RWPE2 (cell line): ENCODE data around the gene PPP1CC.

Experiments
- ATAC-seq: fragments of 200-7000 bp; cut with Tn5 transposase; 3 replicates; pipeline ENCODE4 v1.9.1; 2021; ENCODE audit warnings: low read depth
- DNase-seq: peaks from one replicate; pipeline ENCODE4 v3.0.0-alpha.2; 2020; ENCODE audit warnings: low spot score
- H3K27ac ChIP-seq: fragments of 450-650 bp; 2 replicates; pipeline ENCODE4 v1.5.1; 2017; ENCODE audit warnings: mild to moderate bottlenecking; ENCODE audit not compliant: poor library complexity, severe bottlenecking
- H3K27me3 ChIP-seq: fragments of 250-450 bp; sonication (Bioruptor Pico); 2 replicates; pipeline ENCODE4 v1.5.1; 2021; ENCODE audit warnings: mild to moderate bottlenecking, moderate library complexity; ENCODE audit not compliant: insufficient read depth, poor library complexity, severe bottlenecking
- H3K36me3 ChIP-seq: fragments of 250-450 bp; sonication (Bioruptor Pico); 2 replicates; pipeline ENCODE4 v1.5.1; 2020; ENCODE audit warnings: low read depth, mild to moderate bottlenecking, moderate library complexity
- H3K4me1 ChIP-seq: fragments of 250-450 bp; sonication (Bioruptor Pico); 2 replicates; pipeline ENCODE4 v1.5.1; 2021; ENCODE audit warnings: mild to moderate bottlenecking, moderate library complexity; ENCODE audit not compliant: insufficient read depth, poor library complexity, severe bottlenecking
- H3K4me3 ChIP-seq: fragments of 250-450 bp; sonication (Bioruptor Pico); 2 replicates; pipeline ENCODE4 v1.5.1; 2021; ENCODE audit warnings: mild to moderate bottlenecking, moderate library complexity; ENCODE audit not compliant: severe bottlenecking
- H3K9me3 ChIP-seq: fragments of 250-450 bp; sonication (Bioruptor Pico); 2 replicates; pipeline ENCODE4 v1.5.1; 2021; ENCODE audit warnings: mild to moderate bottlenecking, moderate library complexity; ENCODE audit not compliant: severe bottlenecking
- TF ChIP-seq, protein P1 (sequence below): fragments of 450-650 bp; IDR thresholded peaks from one replicate; pipeline ENCODE4 v1.5.1; 2017; ENCODE audit warnings: mild to moderate bottlenecking, moderate library complexity; ENCODE audit not compliant: poor library complexity, severe bottlenecking

PPP1CC gene

DNA sequence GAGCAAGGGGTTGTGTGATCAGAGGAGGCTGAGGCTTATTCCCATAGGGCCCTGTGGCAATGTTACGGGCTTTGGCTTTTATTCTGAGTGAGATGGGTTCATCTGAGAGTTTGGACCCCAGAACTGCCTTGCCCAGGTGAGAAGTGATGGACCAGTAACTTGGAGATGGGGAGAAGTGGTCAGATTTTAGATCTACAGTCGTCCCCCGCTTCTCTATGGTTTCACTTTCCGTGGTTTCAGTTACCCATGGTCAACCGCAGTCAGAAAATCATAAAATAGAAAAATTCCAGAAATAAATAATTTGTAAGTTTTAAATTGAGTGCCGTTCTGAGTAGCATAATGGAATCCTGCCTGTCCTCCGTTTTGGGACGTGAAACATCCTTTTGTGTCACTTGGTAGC, 40.2 kb upstream of the PPP1CC start:
- ATAC-seq (no peak), DNase-seq (no peak)
- Histone ChIP-seq H3K27me3 (no peaks in the 10 kb centered on the region), H3K4me1 (no peaks in the 10 kb centered on the region), H3K36me3 (no peaks in the 10 kb centered on the region), H3K4me3 (no peak overlapping the region), H3K9me3 (no peaks in the 10 kb centered on the region), H3K27ac (no peak overlapping the region)
- TF ChIP-seq, protein P1, sequence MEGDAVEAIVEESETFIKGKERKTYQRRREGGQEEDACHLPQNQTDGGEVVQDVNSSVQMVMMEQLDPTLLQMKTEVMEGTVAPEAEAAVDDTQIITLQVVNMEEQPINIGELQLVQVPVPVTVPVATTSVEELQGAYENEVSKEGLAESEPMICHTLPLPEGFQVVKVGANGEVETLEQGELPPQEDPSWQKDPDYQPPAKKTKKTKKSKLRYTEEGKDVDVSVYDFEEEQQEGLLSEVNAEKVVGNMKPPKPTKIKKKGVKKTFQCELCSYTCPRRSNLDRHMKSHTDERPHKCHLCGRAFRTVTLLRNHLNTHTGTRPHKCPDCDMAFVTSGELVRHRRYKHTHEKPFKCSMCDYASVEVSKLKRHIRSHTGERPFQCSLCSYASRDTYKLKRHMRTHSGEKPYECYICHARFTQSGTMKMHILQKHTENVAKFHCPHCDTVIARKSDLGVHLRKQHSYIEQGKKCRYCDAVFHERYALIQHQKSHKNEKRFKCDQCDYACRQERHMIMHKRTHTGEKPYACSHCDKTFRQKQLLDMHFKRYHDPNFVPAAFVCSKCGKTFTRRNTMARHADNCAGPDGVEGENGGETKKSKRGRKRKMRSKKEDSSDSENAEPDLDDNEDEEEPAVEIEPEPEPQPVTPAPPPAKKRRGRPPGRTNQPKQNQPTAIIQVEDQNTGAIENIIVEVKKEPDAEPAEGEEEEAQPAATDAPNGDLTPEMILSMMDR, result no peak

DNA sequence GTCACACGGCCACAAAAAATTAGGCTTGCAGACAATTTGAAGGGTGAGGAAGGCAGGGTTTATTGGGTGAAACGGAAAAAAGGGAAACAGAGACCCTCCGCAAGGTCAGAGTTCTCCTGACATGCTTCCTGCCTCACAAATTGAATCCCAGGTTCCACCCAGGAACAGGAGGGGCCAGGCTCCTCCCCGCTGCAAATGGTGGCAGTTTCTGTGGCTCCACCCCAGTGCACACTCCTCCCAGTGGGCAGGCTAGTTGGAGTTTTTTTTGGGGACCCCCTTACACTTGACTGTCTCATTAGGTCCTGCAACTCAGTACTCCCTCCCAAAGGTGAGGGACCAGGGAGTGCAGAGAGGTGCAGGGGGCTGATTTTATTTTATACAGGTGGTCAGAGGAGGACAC, 39.4 kb upstream of the PPP1CC start:
- Histone ChIP-seq H3K27me3 (no peaks in the 10 kb centered on the region), H3K27ac (no peak overlapping the region), H3K36me3 (no peaks in the 10 kb centered on the region), H3K4me1 (no peaks in the 10 kb centered on the region), H3K9me3 (no peaks in the 10 kb centered on the region), H3K4me3 (no peak overlapping the region)
- TF ChIP-seq, protein P1, result no peak
- DNase-seq (no peak), ATAC-seq (no peak)

DNA sequence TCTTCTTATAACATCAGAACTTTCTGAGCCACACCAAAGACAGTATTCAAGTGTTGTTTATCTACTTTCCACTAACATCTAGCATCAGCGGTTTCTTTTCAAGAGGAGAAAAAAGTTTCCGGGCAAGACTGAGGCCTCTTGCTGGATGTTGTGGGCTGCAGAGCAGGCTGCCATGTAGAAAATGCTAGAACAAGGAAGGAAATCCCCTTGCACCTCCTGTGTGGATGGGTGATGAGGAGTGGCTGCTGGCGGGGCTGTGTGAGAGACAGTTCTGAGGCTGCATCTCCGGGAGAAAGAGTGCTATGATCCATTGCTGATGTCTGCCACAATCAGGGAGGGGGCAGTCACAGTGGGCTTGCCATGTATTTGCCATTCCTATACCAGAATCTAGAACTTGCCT, 37.8 kb upstream of the PPP1CC start:
- Histone ChIP-seq H3K4me3 (no peak overlapping the region), H3K4me1 (no peaks in the 10 kb centered on the region), H3K36me3 (no peaks in the 10 kb centered on the region), H3K27ac (no peak overlapping the region), H3K9me3 (no peaks in the 10 kb centered on the region), H3K27me3 (no peaks in the 10 kb centered on the region)
- TF ChIP-seq, protein P1, result no peak
- DNase-seq, result no peak
- no peak for ATAC-seq

DNA sequence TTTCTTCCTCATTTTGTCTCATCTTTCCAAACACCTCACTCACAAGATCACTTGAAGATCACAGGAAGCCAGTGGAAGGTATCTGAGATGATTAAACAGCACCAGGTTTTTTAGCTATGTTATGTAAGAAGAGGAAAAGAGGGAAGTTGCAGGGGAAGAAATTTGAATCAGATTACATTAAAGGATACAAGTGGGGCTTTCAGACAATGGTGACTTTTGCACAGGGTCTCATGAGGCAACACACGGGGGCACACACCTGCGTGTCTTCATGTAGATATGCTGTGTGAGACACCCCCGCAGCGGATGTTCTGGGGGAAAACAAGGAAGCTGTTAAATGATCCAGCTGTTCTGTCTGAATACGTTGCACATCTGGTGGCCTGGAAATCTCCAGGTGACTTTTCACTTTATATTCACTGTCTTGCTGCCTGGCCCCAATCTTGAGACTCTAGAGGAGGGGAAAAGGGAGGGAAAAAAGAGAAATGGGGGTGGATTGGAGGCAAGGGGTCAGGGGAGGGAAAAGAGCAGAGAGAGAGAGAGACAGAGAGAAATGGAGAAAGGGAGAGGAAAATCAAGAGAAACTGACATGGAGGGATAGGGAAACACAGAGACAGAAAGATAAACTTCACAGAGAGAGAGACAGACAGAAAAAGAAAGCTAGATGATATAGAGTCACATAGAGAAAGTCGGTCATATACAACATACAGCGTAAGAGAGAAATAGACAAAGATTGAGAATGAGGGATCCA, 36.3 kb upstream of the PPP1CC start:
- TF ChIP-seq, protein P1, result no peak
- Histone ChIP-seq H3K4me3 (no peak overlapping the region), H3K36me3 (no peaks in the 10 kb centered on the region), H3K9me3 (no peaks in the 10 kb centered on the region), H3K27me3 (no peaks in the 10 kb centered on the region), H3K27ac (no peak overlapping the region), H3K4me1 (no peaks in the 10 kb centered on the region)
- DNase-seq (no peak), ATAC-seq (no peak)

DNA sequence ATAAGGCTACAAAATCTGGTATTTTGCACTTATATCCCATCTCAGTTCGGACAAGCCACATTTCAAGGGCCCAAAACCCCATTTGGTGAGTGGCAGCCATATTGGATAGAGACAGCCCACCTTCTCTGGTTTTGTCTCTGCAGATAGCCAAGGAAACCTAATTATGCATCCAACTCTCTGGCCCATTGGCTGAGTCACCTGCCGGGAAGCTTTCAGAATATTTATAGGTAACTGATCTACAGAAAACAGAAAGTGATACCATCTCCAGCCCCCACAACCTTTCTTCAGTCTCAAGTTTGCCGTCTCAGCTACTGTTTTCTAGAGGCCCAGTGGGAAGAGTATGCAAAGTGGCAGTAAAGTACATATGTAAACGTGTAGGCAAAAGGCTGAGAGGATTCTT, 33.7 kb upstream of the PPP1CC start:
- TF ChIP-seq, protein P1, result no peak
- Histone ChIP-seq H3K27ac (no peak overlapping the region), H3K4me3 (no peak overlapping the region), H3K36me3 (no peaks in the 10 kb centered on the region), H3K27me3 (no peaks in the 10 kb centered on the region), H3K9me3 (no peaks in the 10 kb centered on the region), H3K4me1 (no peaks in the 10 kb centered on the region)
- ATAC-seq, result no peak
- DNase-seq, result no peak
